ENCODE data around the gene DNMT3L.
A peak's percentile ranks its signal among the peaks of the same experiment; 100 is the strongest.
"Not testable (repeated sequence)": the region's sequence is repeated elsewhere in the genome, so short reads cannot be mapped to it uniquely, and the experiment has no call there.

DNMT3L gene

GRCh38 chr21:44283211-44283785, 21.6 kb upstream of the DNMT3L start:
- DNase-seq; in situ Hi-C loops (cut with MboI; ENCODE audit: low pct_unique_long_range_greater_than_20kb, low sequenced_read_pairs): not testable (repeated sequence)

DNA sequence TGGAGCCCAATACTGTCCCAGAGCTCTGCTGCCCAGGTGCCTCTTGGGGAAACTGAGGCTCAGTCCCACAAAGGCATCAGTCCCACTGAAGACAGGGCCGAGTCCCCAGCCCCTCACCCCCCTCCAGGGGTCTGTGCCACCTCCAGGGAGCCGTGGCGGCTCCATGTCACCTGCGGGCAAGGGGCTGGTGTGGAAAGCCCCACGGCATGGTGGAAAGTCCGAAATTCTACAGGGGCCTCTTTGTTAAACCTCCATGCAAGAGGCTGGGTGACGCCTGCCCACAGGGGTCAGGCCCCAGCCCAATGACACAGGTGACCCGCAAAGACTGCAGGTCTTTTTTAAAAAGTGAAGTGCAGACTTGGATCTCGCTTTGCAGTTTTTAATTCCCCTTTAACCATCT, 20.7 kb upstream of the DNMT3L start:
- in situ Hi-C loops (cut with MboI; ENCODE audit: low pct_unique_long_range_greater_than_20kb, low sequenced_read_pairs): no loop called here
- no peak for DNase-seq

DNA sequence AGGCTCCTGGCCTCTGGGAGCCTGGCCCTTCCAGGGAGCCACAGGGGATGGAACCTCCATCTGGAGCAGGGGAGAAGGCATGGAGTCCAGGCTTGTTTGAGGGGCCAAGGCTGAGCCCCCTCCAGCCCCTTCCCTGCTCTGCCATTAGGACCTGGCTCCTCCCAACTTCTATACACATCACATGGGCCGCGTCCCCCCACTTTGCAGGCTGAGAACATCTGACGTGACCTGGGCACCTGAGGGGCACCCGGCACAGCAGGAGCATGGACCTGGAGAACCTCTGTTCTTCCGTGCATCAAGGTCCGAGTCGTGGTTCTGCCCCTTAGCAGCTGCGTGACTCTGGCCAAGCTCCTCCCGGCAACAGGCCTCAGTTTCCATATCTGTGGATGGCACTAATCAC, 20.1 kb upstream of the DNMT3L start:
- in situ Hi-C loops (cut with MboI; ENCODE audit: low pct_unique_long_range_greater_than_20kb, low sequenced_read_pairs): no loop called here

GRCh38 chr21:44279354-44280260, 17.9 kb upstream of the DNMT3L start:
- no peak for DNase-seq
- in situ Hi-C loops (cut with MboI; ENCODE audit: low pct_unique_long_range_greater_than_20kb, low sequenced_read_pairs): no loop called here

More for the DNA sequence above, 20.1 kb upstream of the DNMT3L start:
- no peak for DNase-seq

DNA sequence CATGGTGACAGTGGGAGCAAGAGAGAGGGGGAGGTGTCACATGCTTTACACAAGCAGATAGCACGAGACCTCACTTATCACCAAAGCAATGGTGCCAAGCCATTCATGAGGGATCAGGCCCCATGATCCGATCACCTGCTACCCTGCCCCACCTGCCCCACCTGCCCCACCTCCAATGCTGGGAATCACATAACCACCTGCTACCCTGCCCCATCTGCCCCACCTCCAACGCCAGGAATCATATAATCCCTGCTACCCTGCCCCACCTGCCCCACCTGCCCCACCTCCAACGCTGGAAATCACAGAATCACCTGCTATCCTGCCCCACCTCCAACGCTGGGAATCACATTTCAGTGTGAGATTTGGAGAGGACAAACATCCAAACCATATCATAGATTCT, 13.3 kb upstream of the DNMT3L start:
- DNase-seq: no peak
- in situ Hi-C loops (cut with MboI; ENCODE audit: low pct_unique_long_range_greater_than_20kb, low sequenced_read_pairs): no loop called here

GRCh38 chr21:44273046-44273445, 11.3 kb upstream of the DNMT3L start:
- in situ Hi-C loops (cut with MboI; ENCODE audit: low pct_unique_long_range_greater_than_20kb, low sequenced_read_pairs): no loop called here
- no peak for DNase-seq

DNA sequence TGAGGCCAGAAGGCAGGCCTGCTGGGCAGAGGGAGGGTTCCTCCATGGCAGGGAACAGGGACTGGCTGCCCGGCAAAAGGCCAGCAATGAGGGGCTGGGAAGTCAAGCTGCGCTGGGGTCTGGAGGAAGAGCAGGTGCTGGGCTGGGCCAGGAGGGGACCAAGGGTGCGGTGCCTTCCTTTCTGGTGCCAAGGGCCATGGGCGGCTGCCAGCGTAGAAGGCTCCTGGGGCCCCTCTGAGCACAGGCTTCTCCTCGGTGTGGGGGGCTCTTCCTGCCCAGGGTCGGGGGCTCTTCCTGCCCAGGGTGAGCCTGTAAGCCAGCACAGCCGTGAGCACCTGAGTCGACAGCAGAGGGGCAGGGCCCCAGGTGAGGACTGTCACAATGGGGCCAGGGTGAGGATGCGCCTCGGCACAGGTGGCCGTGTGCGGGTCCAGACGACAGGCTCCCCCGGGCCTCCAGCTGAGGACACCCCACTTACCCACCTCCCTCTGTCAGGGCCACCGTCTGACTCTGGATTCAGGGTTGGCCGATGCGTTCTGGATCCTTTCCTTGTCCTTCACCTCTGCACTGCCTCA, 10.7 kb upstream of the DNMT3L start:
- no peak for DNase-seq
- in situ Hi-C loops (cut with MboI; ENCODE audit: low pct_unique_long_range_greater_than_20kb, low sequenced_read_pairs): no loop called here

DNA sequence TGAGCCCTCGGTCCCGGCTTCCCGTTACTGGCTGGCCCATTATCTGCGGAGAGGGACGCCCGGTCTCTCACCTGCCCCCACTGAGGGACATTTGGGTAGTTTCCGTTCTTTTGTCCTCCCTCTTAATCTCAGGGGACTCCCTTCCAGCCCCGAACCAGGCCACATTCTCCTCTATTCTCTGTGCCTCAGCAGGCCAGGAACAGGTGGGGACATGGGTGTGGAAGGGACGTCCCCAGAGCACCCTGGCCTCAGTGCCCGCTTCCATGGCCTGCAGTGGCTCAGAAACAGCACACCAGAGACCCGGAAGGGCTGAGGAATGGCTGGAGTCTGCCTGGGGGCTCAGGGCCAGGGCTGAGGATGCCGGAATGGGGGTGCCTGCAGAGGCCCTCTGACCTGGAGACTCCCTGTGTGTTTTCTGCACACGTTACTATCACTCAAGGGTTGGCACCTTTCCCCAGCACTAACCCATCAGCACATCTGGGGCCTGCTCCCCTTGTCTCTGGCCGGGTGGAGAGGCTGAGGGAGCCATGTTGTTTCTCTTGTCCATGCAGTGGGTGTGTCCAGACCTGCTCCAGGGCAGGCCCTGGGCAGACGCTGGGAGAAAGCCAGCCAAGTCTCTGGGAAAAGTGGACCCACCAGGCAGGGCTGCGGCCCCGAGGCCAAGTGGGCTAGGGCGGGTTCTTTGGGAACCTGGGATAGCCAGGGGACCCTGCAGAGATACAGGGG, 10.0 kb upstream of the DNMT3L start:
- in situ Hi-C loops (cut with MboI; ENCODE audit: low pct_unique_long_range_greater_than_20kb, low sequenced_read_pairs): no loop called here

GRCh38 chr21:44269090-44269489, 7.4 kb upstream of the DNMT3L start:
- DNase-seq: no peak
- in situ Hi-C loops (cut with MboI; ENCODE audit: low pct_unique_long_range_greater_than_20kb, low sequenced_read_pairs): no loop called here

More for the DNA sequence above, 10.0 kb upstream of the DNMT3L start:
- DNase-seq: no peak

DNA sequence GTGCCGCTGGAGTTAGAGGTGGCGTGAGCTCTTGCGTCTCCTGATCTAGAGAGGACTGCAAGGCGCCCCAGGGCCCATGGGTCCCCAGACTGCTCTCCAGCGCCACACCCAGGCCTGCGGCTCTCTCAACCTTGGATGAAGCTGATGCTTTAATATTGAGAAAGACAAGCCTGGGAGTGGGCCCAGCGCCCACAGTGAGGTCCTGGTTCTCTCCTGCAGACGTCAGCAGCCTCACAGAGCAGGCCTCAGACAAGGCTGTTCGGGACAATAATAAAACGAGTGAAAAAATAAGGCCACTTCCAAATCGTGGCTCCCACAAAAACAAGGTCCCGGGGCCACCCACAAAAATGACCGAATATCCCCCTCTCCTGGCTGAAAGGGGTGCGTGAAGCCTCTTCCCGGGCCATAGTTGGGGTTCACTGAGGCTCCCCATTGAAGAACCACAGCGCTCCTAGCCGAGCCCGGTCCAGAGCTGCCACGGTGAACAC, 6.0 kb upstream of the DNMT3L start:
- in situ Hi-C loops (cut with MboI; ENCODE audit: low pct_unique_long_range_greater_than_20kb, low sequenced_read_pairs): no loop called here
- DNase-seq: peak; percentile 27

GRCh38 chr21:44265734-44266270, 4.1 kb upstream of the DNMT3L start:
- no peak for DNase-seq
- in situ Hi-C loops (cut with MboI; ENCODE audit: low pct_unique_long_range_greater_than_20kb, low sequenced_read_pairs): no loop called here

- in situ Hi-C loops (cut with MboI; ENCODE audit: low pct_unique_long_range_greater_than_20kb, low sequenced_read_pairs): no loop called here
- no peak for DNase-seq
Measured at GRCh38 chr21:44263768-44264167, 2.1 kb upstream of the DNMT3L start.

- DNase-seq: no peak
- in situ Hi-C loops (cut with MboI; ENCODE audit: low pct_unique_long_range_greater_than_20kb, low sequenced_read_pairs): no loop called here
Measured at GRCh38 chr21:44263221-44263760, 1.6 kb upstream of the DNMT3L start.

GRCh38 chr21:44262338-44263056, 800 bp upstream of the DNMT3L start:
- no peak for DNase-seq
- in situ Hi-C loops (cut with MboI; ENCODE audit: low pct_unique_long_range_greater_than_20kb, low sequenced_read_pairs): no loop called here

DNA sequence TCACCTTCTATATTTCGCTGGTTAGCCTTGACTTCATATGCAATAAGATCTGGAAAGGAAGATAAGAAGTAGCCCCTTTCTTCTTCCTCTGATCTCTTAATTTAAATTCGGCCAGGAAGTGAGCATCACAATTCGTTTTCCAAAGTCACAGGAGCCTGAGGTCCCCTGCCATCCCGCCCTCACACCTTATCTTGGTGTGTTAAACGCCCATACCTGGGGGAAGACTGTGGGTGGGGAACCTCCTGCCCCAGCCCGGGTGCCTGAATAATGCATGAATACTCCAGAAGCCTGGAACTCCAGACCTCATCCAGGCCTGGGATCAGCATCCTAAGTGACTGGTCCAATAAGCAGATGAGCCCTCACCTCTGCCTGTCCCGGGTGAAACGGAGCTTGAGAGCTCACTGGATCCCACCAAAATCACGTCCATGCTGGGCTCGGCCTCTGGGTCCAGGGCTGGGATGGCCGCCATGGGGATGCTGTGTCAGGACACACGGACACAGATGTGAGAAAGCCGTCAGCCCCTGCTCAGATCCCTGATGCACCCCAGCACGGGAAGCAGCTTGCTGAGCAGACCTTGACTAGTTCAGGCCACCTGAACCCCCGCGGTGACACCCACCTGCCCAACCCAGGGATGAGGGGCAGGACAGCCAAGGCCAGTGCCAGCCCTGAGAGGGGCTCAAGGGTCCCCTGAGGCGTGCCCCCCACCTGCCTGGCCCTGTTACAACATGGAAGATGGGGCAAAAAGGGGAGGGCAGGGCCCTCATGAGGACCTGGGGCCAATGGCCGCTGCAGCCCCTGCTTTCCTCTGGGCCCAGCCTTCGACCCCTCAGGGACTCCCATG, 686 bp downstream of the DNMT3L start:
- DNase-seq: no peak
- in situ Hi-C loops (cut with MboI; ENCODE audit: low pct_unique_long_range_greater_than_20kb, low sequenced_read_pairs): no loop called here

- in situ Hi-C loops (cut with MboI; ENCODE audit: low pct_unique_long_range_greater_than_20kb, low sequenced_read_pairs): no loop called here
- no peak for DNase-seq
Measured at GRCh38 chr21:44260066-44260465, 1.6 kb downstream of the DNMT3L start.

- in situ Hi-C loops (cut with MboI; ENCODE audit: low pct_unique_long_range_greater_than_20kb, low sequenced_read_pairs): no loop called here
- DNase-seq: no peak
Measured at GRCh38 chr21:44259082-44259705, 2.5 kb downstream of the DNMT3L start.

All from KBM-7 (cell line).